Coronary artery (tissue), 2 donors: Measurements from ENCODE around the gene MACROD2.
A peak's percentile ranks its signal among the peaks of the same experiment; 100 is the strongest.

Source experiments
- DNase-seq: peaks from one replicate; pipeline ENCODE4 v3.0.0-alpha.2; 2017; ENCODE audit warnings: low spot score
- H3K27ac ChIP-seq, 2 donors: fragments of 200-600 bp; sonication (generic); one replicate each; pipeline ENCODE4 v1.5.1; 2016 to 2019
- H3K4me3 ChIP-seq: fragments of 200-600 bp; sonication (generic); 2 replicates; pipeline ENCODE4 v1.5.1; 2016; ENCODE audit warnings: mild to moderate bottlenecking, moderate library complexity
- CTCF ChIP-seq: fragments of 200-600 bp; sonication (generic); IDR thresholded peaks from one replicate; pipeline ENCODE4 v1.5.1; 2019; ENCODE audit warnings: antibody characterized with exemption

MACROD2 gene

GRCh38 chr20:15708984-15709598 lies 1713.8 kb downstream of the MACROD2 start:
- Histone ChIP-seq H3K27ac (no peak overlapping the region), H3K4me3 (no peak overlapping the region)
- TF ChIP-seq CTCF, result peak; percentile 29
- DNase-seq, result no peak

- H3K27ac ChIP-seq, result no peak overlapping the region
- no peak for DNase-seq
- TF ChIP-seq CTCF, result no peak
- no peak overlapping the region for H3K4me3 ChIP-seq
Measured at GRCh38 chr20:15710636-15711035, 1715.3 kb downstream of the MACROD2 start.

GRCh38 chr20:15711177-15711576 lies 1715.9 kb downstream of the MACROD2 start:
- TF ChIP-seq CTCF, result no peak
- Histone ChIP-seq H3K4me3 (no peak overlapping the region), H3K27ac (no peak overlapping the region)
- no peak for DNase-seq

- DNase-seq, result no peak
- no peak overlapping the region for H3K27ac ChIP-seq
- H3K4me3 ChIP-seq, result no peak overlapping the region
- no peak for TF ChIP-seq CTCF
Measured at GRCh38 chr20:15716256-15716655, 1720.9 kb downstream of the MACROD2 start.

- DNase-seq, result no peak
- H3K4me3 ChIP-seq, result no peak overlapping the region
- no peak overlapping the region for H3K27ac ChIP-seq
- no peak for TF ChIP-seq CTCF
Measured at GRCh38 chr20:15726416-15726815, 1731.1 kb downstream of the MACROD2 start.

GRCh38 chr20:15734052-15734451 lies 1738.7 kb downstream of the MACROD2 start:
- Histone ChIP-seq H3K27ac (no peak overlapping the region), H3K4me3 (no peak overlapping the region)
- no peak for TF ChIP-seq CTCF
- DNase-seq, result no peak

GRCh38 chr20:15739035-15739434 lies 1743.7 kb downstream of the MACROD2 start:
- no peak overlapping the region for H3K4me3 ChIP-seq
- no peak overlapping the region for H3K27ac ChIP-seq
- no peak for DNase-seq
- TF ChIP-seq CTCF, result no peak
